ENCODE data around the gene BAIAP2L1.
"Not testable (repeated sequence)": the region's sequence is repeated elsewhere in the genome, so short reads cannot be mapped to it uniquely, and the experiment has no call there.

BAIAP2L1 gene, protein sequence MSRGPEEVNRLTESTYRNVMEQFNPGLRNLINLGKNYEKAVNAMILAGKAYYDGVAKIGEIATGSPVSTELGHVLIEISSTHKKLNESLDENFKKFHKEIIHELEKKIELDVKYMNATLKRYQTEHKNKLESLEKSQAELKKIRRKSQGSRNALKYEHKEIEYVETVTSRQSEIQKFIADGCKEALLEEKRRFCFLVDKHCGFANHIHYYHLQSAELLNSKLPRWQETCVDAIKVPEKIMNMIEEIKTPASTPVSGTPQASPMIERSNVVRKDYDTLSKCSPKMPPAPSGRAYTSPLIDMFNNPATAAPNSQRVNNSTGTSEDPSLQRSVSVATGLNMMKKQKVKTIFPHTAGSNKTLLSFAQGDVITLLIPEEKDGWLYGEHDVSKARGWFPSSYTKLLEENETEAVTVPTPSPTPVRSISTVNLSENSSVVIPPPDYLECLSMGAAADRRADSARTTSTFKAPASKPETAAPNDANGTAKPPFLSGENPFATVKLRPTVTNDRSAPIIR

DNA sequence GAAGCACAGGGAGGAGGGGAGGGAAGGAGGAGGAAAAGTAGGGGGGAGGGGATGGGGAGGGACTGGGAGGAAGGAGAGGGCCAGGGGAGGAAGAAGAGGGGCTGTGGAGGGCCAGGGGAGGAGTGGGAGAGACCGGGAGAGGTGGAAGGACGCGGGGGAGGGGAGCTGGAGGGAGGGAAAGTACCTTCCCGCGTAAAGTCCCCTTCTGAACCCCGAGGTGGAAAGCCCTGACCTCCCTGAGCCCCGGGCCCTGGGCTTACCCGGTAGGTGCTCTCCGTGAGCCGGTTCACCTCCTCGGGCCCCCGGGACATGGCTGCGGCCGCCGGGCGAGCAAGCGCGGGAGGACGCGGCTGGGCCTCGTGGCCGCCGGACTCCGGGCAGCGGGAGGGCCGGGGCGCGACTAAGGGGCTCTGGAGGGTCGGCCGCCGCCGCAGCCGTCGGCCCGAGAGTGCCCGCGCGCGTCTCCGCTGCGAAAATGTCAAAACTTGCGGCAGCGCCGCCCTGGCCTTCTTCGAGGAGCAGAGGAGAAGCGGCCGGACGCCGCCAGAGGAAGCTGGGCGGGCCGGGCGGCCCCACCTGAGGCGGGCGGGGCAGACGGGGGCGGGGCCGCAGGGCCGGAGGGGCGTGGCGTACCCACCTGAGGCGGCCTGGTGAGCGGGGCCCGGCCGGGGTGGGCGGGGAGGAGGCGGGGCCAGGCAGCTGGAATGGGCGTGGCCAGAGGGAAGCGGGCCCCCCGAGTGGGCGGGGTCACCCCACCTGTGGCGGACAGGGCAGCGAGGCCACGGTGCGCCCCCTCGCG is at the start of gene BAIAP2L1:
TSS of gene BAIAP2L1 (minus strand) at position 549 of the 799 bp plus-strand sequence. CDS start at position 311, 238 bp downstream.
- Histone ChIP-seq H3K36me3 (ENCODE audit: insufficient read depth, low read length) (no peaks in the 10 kb centered on the region), H3K4me3 (ENCODE audit: low read depth in 1 of 2, low read length in 2 of 2) (peak within 1 kb of the TSS in 1 of 2 donors; percentile 27), H3K27me3 (ENCODE audit: control insufficient read depth in 1 of 2, insufficient read depth in 2 of 2, low read length in 2 of 2) (peaks cover 14 to 28% of the 10 kb centered on the region in 2 donors), H3K9me3 (ENCODE audit: low read length) (no peaks in the 10 kb centered on the region), H3K4me1 (ENCODE audit: insufficient read depth, low read length) (peaks cover 4% of the 10 kb centered on the region), H3K9ac (ENCODE audit: low read length) (no peak within 1 kb of the TSS), H3K27ac (ENCODE audit: low read depth, low read length) (no peak within 1 kb of the TSS)

DNA sequence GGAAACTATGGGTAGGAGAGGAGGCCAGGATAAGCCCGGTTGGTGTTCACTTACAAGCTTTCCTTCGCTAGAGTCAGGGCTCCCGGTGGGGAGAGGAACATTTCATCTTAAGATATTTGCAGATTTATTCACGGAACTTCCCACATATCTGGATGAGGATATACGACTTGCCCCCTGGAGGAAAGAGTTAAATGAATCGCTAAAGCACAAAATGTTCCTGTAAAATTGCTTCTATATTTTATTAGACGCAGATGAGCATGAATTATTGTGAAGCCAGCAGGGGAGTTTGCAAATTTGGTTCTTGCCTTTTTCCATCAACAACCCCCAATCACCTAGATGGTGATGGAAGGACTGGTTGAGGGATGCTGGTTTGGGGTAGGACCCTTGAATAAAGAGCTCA is 47.9 kb upstream of the BAIAP2L1 start:
- H3K36me3 ChIP-seq (ENCODE audit: insufficient read depth, low read length): no peaks in the 10 kb centered on the region
- H3K9ac ChIP-seq (ENCODE audit: low read length): no peak overlapping the region
- no peak overlapping the region for H3K4me3 ChIP-seq (ENCODE audit: low read depth in 1 of 2, low read length in 2 of 2)
- H3K9me3 ChIP-seq (ENCODE audit: low read length): no peaks in the 10 kb centered on the region
- no peak overlapping the region for H3K27ac ChIP-seq (ENCODE audit: low read depth, low read length)
- no peaks in the 10 kb centered on the region for H3K4me1 ChIP-seq (ENCODE audit: insufficient read depth, low read length)
- H3K27me3 ChIP-seq (ENCODE audit: control insufficient read depth in 1 of 2, insufficient read depth in 2 of 2, low read length in 2 of 2): no peaks in the 10 kb centered on the region

DNA sequence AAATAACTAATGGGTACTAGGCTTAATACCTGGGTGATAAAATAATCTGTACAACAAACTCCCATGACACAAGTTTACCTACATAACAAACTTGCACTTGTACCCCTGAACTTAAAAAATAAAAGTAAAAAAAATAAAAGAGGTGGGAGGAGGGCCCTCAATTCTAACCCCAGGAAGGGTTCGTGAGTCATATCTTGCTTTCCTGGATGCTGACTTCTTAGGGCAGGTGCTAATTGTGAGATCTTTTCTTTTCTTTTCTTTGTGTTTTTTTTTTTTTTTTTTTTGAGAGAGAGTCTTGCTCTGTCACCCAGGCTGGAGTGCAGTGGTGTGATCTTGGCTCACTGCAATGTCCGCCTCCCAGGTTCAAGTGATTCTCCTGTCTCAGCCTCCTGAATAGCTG is 40.1 kb upstream of the BAIAP2L1 start:
- not testable (repeated sequence) for H3K27ac ChIP-seq (ENCODE audit: low read depth, low read length); H3K4me3 ChIP-seq (ENCODE audit: low read depth in 1 of 2, low read length in 2 of 2); H3K9me3 ChIP-seq (ENCODE audit: low read length); H3K9ac ChIP-seq (ENCODE audit: low read length); H3K36me3 ChIP-seq (ENCODE audit: insufficient read depth, low read length); H3K27me3 ChIP-seq (ENCODE audit: control insufficient read depth in 1 of 2, insufficient read depth in 2 of 2, low read length in 2 of 2); H3K4me1 ChIP-seq (ENCODE audit: insufficient read depth, low read length)

DNA sequence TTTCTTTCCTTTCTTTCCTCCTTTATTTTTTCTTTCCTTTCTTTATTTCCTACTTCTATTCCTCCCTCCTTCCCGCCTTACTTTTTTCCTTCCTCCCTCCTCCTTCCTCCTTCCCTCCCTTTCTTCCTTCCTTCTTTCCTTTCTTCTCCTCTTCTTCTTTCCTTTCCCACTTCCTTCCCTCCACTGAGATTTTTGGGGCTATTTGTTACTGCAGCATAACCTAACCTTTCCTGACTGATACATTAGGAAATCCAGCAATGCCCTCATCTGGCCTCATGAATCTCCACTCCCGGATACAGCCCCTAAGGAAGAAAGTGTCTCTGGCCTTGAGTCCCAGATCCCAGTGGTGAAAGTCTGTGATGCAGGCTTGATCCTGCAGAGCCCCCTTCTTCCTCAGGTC is 38.6 kb upstream of the BAIAP2L1 start:
- no peaks in the 10 kb centered on the region for H3K9me3 ChIP-seq (ENCODE audit: low read length)
- no peaks in the 10 kb centered on the region for H3K27me3 ChIP-seq (ENCODE audit: control insufficient read depth in 1 of 2, insufficient read depth in 2 of 2, low read length in 2 of 2)
- H3K9ac ChIP-seq (ENCODE audit: low read length): no peak overlapping the region
- H3K4me3 ChIP-seq (ENCODE audit: low read depth in 1 of 2, low read length in 2 of 2): no peak overlapping the region
- H3K4me1 ChIP-seq (ENCODE audit: insufficient read depth, low read length): no peaks in the 10 kb centered on the region
- no peaks in the 10 kb centered on the region for H3K36me3 ChIP-seq (ENCODE audit: insufficient read depth, low read length)
- H3K27ac ChIP-seq (ENCODE audit: low read depth, low read length): no peak overlapping the region

DNA sequence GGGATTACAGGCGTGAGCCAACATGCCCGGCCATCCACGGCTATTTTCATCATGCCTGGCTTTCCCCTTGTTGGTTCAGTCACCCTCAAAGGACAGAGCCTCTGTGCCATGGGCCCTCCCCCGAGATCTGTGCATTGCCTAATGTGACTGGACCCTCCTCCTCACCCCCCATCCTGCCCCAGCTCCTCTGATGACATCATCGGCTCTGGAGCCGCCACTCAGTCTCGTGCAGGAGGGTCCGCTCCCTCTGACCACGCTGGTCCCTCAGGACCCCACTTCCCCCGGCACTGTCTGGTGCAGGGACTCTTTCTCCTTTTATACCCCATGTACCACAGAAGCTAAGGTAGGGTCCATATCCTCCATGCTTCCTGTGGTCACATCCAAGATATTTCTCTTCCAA is 33.2 kb upstream of the BAIAP2L1 start:
- no peaks in the 10 kb centered on the region for H3K36me3 ChIP-seq (ENCODE audit: insufficient read depth, low read length)
- H3K9ac ChIP-seq (ENCODE audit: low read length): no peak overlapping the region
- no peaks in the 10 kb centered on the region for H3K9me3 ChIP-seq (ENCODE audit: low read length)
- no peak overlapping the region for H3K4me3 ChIP-seq (ENCODE audit: low read depth in 1 of 2, low read length in 2 of 2)
- H3K27me3 ChIP-seq (ENCODE audit: control insufficient read depth in 1 of 2, insufficient read depth in 2 of 2, low read length in 2 of 2): no peaks in the 10 kb centered on the region
- no peak overlapping the region for H3K27ac ChIP-seq (ENCODE audit: low read depth, low read length)
- no peaks in the 10 kb centered on the region for H3K4me1 ChIP-seq (ENCODE audit: insufficient read depth, low read length)

DNA sequence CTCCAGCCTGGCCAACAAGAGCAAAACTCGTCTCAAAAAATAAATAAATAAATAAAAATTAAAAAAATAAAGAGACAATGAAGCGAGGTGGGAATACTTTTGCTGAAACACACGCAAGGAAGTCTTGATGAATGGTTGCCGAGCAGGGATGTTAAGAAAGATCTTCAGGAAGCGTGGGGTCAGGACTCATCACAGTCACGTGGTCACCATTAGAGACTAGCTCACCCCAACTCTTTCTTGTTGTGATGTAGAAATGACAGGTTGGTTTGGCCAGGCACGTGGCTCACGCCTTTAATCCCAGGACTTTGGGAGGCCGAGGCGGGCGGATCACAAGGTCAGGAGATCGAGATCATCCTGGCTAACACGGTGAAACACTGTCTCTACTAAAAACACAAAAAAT is 28.9 kb upstream of the BAIAP2L1 start:
- Histone ChIP-seq H3K4me3 (ENCODE audit: low read depth in 1 of 2, low read length in 2 of 2) (no peak overlapping the region), H3K9ac (ENCODE audit: low read length) (no peak overlapping the region), H3K27ac (ENCODE audit: low read depth, low read length) (no peak overlapping the region), H3K36me3 (ENCODE audit: insufficient read depth, low read length) (no peaks in the 10 kb centered on the region), H3K27me3 (ENCODE audit: control insufficient read depth in 1 of 2, insufficient read depth in 2 of 2, low read length in 2 of 2) (no peaks in the 10 kb centered on the region), H3K9me3 (ENCODE audit: low read length) (no peaks in the 10 kb centered on the region), H3K4me1 (ENCODE audit: insufficient read depth, low read length) (no peaks in the 10 kb centered on the region)

DNA sequence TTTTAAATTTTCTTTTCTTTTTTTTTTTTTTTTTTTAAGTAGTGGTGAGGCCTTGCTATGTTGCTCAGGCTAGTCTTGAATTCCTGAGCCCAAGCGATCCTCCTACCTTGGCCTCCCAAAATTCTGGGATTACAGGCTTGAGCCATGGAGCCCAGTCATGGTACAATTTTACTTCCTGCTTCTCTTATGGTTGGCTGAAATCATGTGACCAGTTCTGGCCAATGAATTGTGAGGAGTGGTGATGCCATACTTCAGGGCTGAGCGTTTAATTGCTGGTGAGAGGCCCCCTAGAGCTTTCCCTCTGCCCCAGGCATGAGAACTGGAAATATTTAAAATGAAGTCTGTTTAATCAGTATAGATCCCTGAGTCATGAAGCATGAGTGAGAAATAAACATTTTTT is 22.2 kb upstream of the BAIAP2L1 start:
- Histone ChIP-seq H3K36me3 (ENCODE audit: insufficient read depth, low read length) (no peaks in the 10 kb centered on the region), H3K9me3 (ENCODE audit: low read length) (no peaks in the 10 kb centered on the region), H3K9ac (ENCODE audit: low read length) (no peak overlapping the region), H3K27ac (ENCODE audit: low read depth, low read length) (no peak overlapping the region), H3K4me3 (ENCODE audit: low read depth in 1 of 2, low read length in 2 of 2) (no peak overlapping the region), H3K27me3 (ENCODE audit: control insufficient read depth in 1 of 2, insufficient read depth in 2 of 2, low read length in 2 of 2) (peaks cover 0 to 8% of the 10 kb centered on the region in 2 donors), H3K4me1 (ENCODE audit: insufficient read depth, low read length) (no peaks in the 10 kb centered on the region)

DNA sequence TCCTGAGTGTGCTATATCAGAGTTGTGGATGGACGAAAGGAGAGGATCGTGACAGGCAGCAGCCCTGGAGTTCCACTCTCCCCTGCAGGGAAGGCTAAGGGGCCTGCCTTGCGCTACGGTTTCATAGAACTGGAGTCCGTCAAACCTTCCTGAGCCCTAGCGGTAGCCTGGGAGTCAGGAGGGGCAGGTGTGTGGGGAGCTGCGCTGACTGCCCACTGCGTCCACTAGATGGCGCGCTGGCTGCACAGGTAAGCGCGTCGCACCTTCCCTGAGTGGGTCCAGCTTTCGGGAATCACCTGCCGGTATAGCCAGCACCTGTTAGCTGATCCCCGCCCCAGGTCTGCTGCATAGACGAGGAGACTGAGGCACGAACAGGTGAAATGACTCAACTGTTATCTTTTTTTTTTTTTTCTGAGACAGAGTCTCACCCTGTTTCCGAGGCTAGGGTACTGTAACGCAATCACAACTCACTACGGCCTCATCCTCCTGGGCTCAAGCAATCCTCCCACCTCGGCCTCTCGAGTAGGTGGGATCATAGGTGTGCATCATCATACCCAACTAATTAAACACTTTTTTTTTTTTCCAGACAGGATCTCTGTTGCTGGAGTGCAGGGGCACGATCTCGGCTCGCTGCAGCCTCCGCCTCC is 20.2 kb upstream of the BAIAP2L1 start:
- H3K27ac ChIP-seq (ENCODE audit: low read depth, low read length): no peak overlapping the region

DNA sequence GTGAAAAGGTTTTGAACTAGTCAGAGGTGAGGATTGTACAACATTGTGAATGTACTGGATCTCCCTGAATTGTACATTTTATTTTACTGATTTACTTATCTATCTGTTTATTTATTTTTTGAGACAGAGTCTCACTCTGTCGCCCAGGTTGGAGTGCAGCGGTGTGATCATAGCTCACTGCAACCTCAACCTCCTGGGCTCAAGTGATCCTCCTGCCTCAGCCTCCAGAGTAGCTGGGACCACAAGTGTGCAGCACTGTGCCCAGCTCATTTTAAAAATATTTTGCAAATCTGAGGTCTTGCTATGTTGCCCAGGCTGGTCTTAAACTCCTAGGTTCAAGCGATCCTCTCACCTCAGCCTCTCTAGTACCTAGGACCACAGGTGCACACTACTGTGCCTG is 19.1 kb upstream of the BAIAP2L1 start:
- H3K4me3 ChIP-seq (ENCODE audit: low read depth in 1 of 2, low read length in 2 of 2); H3K36me3 ChIP-seq (ENCODE audit: insufficient read depth, low read length); H3K9ac ChIP-seq (ENCODE audit: low read length); H3K9me3 ChIP-seq (ENCODE audit: low read length); H3K27ac ChIP-seq (ENCODE audit: low read depth, low read length); H3K4me1 ChIP-seq (ENCODE audit: insufficient read depth, low read length); H3K27me3 ChIP-seq (ENCODE audit: control insufficient read depth in 1 of 2, insufficient read depth in 2 of 2, low read length in 2 of 2): not testable (repeated sequence)

More for the DNA sequence above, 20.2 kb upstream of the BAIAP2L1 start:
- Histone ChIP-seq H3K36me3 (ENCODE audit: insufficient read depth, low read length) (no peaks in the 10 kb centered on the region), H3K4me1 (ENCODE audit: insufficient read depth, low read length) (no peaks in the 10 kb centered on the region), H3K4me3 (ENCODE audit: low read depth in 1 of 2, low read length in 2 of 2) (no peak overlapping the region), H3K9me3 (ENCODE audit: low read length) (no peaks in the 10 kb centered on the region), H3K27me3 (ENCODE audit: control insufficient read depth in 1 of 2, insufficient read depth in 2 of 2, low read length in 2 of 2) (peaks cover 0 to 8% of the 10 kb centered on the region in 2 donors), H3K9ac (ENCODE audit: low read length) (no peak overlapping the region)

DNA sequence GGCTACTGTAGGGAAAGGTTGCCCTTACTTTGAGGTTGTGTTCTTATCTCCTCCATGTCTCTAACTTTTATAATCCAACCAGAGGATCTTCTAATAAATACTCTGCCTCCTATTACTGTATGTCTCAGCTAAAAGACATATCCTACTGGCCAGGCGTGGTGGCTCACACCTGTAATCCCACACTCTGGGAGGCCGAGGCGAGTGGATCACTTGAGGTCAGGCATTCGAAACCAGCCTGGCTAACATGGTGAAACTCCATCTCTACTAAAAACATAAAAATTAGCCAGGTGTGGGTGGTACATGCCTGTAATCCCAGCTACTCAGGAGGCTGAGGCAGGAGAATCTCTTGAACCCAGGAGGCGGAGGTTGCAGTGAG is 18.4 kb upstream of the BAIAP2L1 start:
- not testable (repeated sequence) for H3K27ac ChIP-seq (ENCODE audit: low read depth, low read length); H3K9ac ChIP-seq (ENCODE audit: low read length); H3K9me3 ChIP-seq (ENCODE audit: low read length); H3K36me3 ChIP-seq (ENCODE audit: insufficient read depth, low read length); H3K4me1 ChIP-seq (ENCODE audit: insufficient read depth, low read length); H3K4me3 ChIP-seq (ENCODE audit: low read depth in 1 of 2, low read length in 2 of 2); H3K27me3 ChIP-seq (ENCODE audit: control insufficient read depth in 1 of 2, insufficient read depth in 2 of 2, low read length in 2 of 2)

DNA sequence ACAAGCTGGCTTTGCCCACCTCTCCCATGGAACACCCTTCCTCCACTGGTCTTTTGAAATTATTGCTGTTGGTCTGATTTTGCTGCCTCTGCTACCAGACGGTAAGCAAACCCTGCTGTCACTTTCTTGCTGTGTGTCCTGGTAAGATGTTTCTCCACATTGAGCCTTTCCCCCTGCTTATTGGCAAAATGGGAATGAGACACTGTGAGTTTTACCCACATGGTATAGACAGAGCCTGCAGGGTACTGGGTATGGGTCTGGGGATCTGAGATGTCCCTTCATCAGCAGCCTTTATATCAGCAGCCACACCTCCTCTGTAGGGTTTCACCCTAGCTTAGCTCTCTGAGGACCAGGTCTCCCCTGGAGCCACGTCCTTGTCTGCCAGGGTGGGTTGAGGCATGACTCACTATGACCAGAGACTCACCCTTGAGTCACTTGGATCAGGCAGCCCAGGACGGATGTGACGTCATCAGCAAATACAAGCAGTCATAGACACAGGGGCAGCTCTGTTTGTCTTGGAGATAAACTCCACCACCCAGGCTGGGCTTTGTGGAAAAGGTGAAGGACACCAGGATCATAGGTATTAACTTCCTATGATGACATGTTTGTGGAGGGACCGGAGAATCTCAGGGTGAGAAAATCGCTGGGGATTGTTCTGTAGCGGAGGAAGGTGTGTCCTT is 17.9 kb upstream of the BAIAP2L1 start:
- no peaks in the 10 kb centered on the region for H3K36me3 ChIP-seq (ENCODE audit: insufficient read depth, low read length)
- no peak overlapping the region for H3K9ac ChIP-seq (ENCODE audit: low read length)
- H3K4me3 ChIP-seq (ENCODE audit: low read depth in 1 of 2, low read length in 2 of 2): no peak overlapping the region
- H3K27me3 ChIP-seq (ENCODE audit: control insufficient read depth in 1 of 2, insufficient read depth in 2 of 2, low read length in 2 of 2): peaks cover 0 to 8% of the 10 kb centered on the region in 2 donors
- no peaks in the 10 kb centered on the region for H3K4me1 ChIP-seq (ENCODE audit: insufficient read depth, low read length)
- H3K9me3 ChIP-seq (ENCODE audit: low read length): no peaks in the 10 kb centered on the region
- H3K27ac ChIP-seq (ENCODE audit: low read depth, low read length): no peak overlapping the region

Measured in muscle layer of colon (tissue), 2 donors.